GM12878 (cell line): ENCODE data around the gene ITIH6. TPM values are rescaled to one million over a fixed set of nuclear protein-coding genes. Genes with fewer than 3 reads are reported as not detected.

Source experiments
- ATAC-seq: fragments of 200-7000 bp; cut with Tn5 transposase; 3 replicates; pipeline ENCODE4 v1.9.1; 2020; ENCODE audit warnings: mild to moderate bottlenecking, moderate library complexity
- BruUV-seq: library from RNA; stranded (reverse); fragments of 400-500 nt; replicated peaks from 2 replicates; lab custom pipeline; 2021; lab: Mats Ljungman, UMichigan
- CTCF ChIA-PET: fragments of 300-600 bp; sonication (Branson Sonifier 250); formaldehyde crosslinking; extraction: SDS; loops from one replicate; lab custom pipeline; 2021; ENCODE audit warnings: inconsistent platforms; lab: Yijun Ruan, JAX
- POLR2A ChIA-PET: fragments of 350-600 bp; formaldehyde crosslinking; extraction: SDS; loops from one replicate; lab custom pipeline; 2021; ENCODE audit warnings: inconsistent platforms; lab: Charles Lee
- RAD21 ChIA-PET: fragments of 300-600 bp; sonication (Branson Sonifier 250); formaldehyde crosslinking; loops from one replicate; lab custom pipeline; 2023; ENCODE audit warnings: antibody characterized with exemption; ENCODE audit not compliant: unreplicated experiment; lab: Charles Lee
- SMC1A ChIA-PET: fragments of 300-600 bp; sonication (Branson Sonifier 250); formaldehyde crosslinking; loops from one replicate; lab custom pipeline; 2023; ENCODE audit not compliant: unreplicated experiment, uncharacterized antibody; lab: Charles Lee
- DNase-seq: peaks from one replicate; pipeline ENCODE4 v3.0.0-alpha.2; 2011; ENCODE audit warnings: low read depth, low spot score
- FAIRE-seq: peaks from 3 replicates; lab custom pipeline; 2011; peaks lifted over from hg19 to GRCh38; lab: Jason Lieb, UNC
- H2AFZ ChIP-seq: 2 replicates; pipeline ENCODE4 v1.6.0; 2011; ENCODE audit warnings: low read depth, low read length, control low read depth; ENCODE audit not compliant: control insufficient read depth
- H3K27ac ChIP-seq: 2 replicates; pipeline ENCODE4 v1.5.1; 2011; ENCODE audit warnings: control low read depth; ENCODE audit not compliant: control insufficient read depth, insufficient read depth
- H3K27me3 ChIP-seq, 2 experiments: replicated peaks in 1 of 2; 2 replicates each; pipeline versions ENCODE4 v1.6.0 to v1.6.1; 2011; ENCODE audit warnings: low read length in 1 of 2; ENCODE audit not compliant: control insufficient read depth in 2 of 2, insufficient read depth in 2 of 2
- H3K36me3 ChIP-seq, 2 experiments: 2 replicates each; pipeline ENCODE4 v1.5.1; 2011; ENCODE audit warnings: low read length in 1 of 2; ENCODE audit not compliant: control insufficient read depth in 2 of 2, insufficient read depth in 2 of 2
- H3K4me1 ChIP-seq: 2 replicates; pipeline ENCODE4 v1.6.1; 2011; ENCODE audit warnings: mild to moderate bottlenecking, low read length, moderate library complexity, mixed read lengths; ENCODE audit not compliant: control insufficient read depth, insufficient read depth
- H3K4me2 ChIP-seq: 2 replicates; pipeline ENCODE4 v1.6.0; 2011; ENCODE audit warnings: control low read depth; ENCODE audit not compliant: control insufficient read depth, insufficient read depth
- H3K4me3 ChIP-seq: fragments of 200-600 bp; sonication (generic); 2 replicates; pipeline ENCODE4 v1.5.1; 2016
- H3K79me2 ChIP-seq: 2 replicates; pipeline ENCODE4 v1.6.0; 2011; ENCODE audit warnings: low read length; ENCODE audit not compliant: control insufficient read depth, insufficient read depth
- H3K9ac ChIP-seq: 2 replicates; pipeline ENCODE4 v1.8.0; 2011; ENCODE audit warnings: low read length, control low read depth, mixed read lengths; ENCODE audit not compliant: control insufficient read depth, insufficient read depth
- H3K9me3 ChIP-seq: replicated peaks from 3 replicates; pipeline ENCODE4 v1.5.1; 2011; ENCODE audit warnings: mild to moderate bottlenecking, low read length; ENCODE audit not compliant: control insufficient read depth, insufficient read depth
- H4K20me1 ChIP-seq: 2 replicates; pipeline ENCODE4 v1.6.0; 2011; ENCODE audit not compliant: control insufficient read depth, insufficient read depth
- BMI1 ChIP-seq: fragments of 450-650 bp; IDR thresholded peaks from 2 replicates; pipeline ENCODE4 v1.6.1; 2016; ENCODE audit warnings: mild to moderate bottlenecking, moderate library complexity, borderline replicate concordance
- EZH2 ChIP-seq: IDR thresholded peaks from 2 replicates; pipeline ENCODE4 v1.6.1; 2012; ENCODE audit warnings: low read depth, mild to moderate bottlenecking, control low read depth, inconsistent platforms, low read length, borderline replicate concordance; ENCODE audit not compliant: control insufficient read depth
- HDGF ChIP-seq: fragments of 450-650 bp; IDR thresholded peaks from 2 replicates; pipeline ENCODE4 v1.6.1; 2016; ENCODE audit warnings: antibody characterized with exemption
- NR2C2 ChIP-seq: IDR thresholded peaks from 2 replicates; pipeline ENCODE4 v1.6.1; 2011; ENCODE audit warnings: borderline replicate concordance, low read depth; ENCODE audit not compliant: control insufficient read depth, insufficient read length
- RELA ChIP-seq: fragments of 450-650 bp; IDR thresholded peaks from 2 replicates; pipeline ENCODE4 v1.8.0; 2014; ENCODE audit warnings: borderline replicate concordance; ENCODE audit not compliant: partially characterized antibody
- RFX5 ChIP-seq: IDR thresholded peaks from 2 replicates; pipeline ENCODE4 v1.6.1; 2011; ENCODE audit warnings: low read depth, low read length, improper control_type of control experiment
- TCF12 ChIP-seq: IDR thresholded peaks from 2 replicates; pipeline ENCODE4 v1.6.1; 2011; ENCODE audit warnings: low read depth, mild to moderate bottlenecking, low read length
- TCF3 ChIP-seq: IDR thresholded peaks from 2 replicates; pipeline ENCODE4 v1.6.1; 2012; ENCODE audit warnings: low read depth, mild to moderate bottlenecking, low read length, borderline replicate concordance; ENCODE audit not compliant: insufficient read depth
- WGBS: methylation state at CpG from one replicate; pipeline ENCODE4 v1.1.6; 2016; ENCODE audit warnings: low lambda C conversion rate; ENCODE audit not compliant: insufficient replicate concordance, insufficient coverage; ENCODE audit errors: missing lambda C conversion rate; 5-methylcytosine and 5-hydroxymethylcytosine counted together
- in situ Hi-C: fragments of 300-500 bp; cut with MboI; formaldehyde crosslinking; loops from 9 replicates; pipeline ENCODE4 v1.14.3; 2018; ENCODE audit warnings: mixed read lengths
- intact Hi-C: fragments of 100-400 bp; cut with micrococcal nuclease; formaldehyde crosslinking; loops from one replicate; pipeline ENCODE4 v1.14.2; 2022; ENCODE audit not compliant: unreplicated experiment
- polyA plus RNA-seq, 11 experiments: library from polyadenylated mRNA; depleted of rRNA in 4 of 11; unstranded in 6 of 11; stranded (reverse) in 5 of 11; fragments of >200 nt; fragmentation: Nextera tagmentation in 4 of 11; fragmentation: Illumina TruSeq in 1 of 11; extraction: Ambion mirVana in 4 of 11; extraction: Trizol in 1 of 11; gene quantifications; 1 replicate in 1 of 11; 2 replicates in 10 of 11; pipeline versions ENCODE4 v1.2.1 to v1.2.3, GENCODE V29; 2011 to 2016; ENCODE audit warnings: inconsistent platforms in 2 of 11, missing spikeins in 2 of 11, low read depth in 1 of 11
- total RNA-seq, 4 experiments: library from RNA; depleted of rRNA in 3 of 4; stranded (reverse); fragments of >200 nt in 3 of 4; fragmentation: Illumina TruSeq in 1 of 4; extraction: Trizol in 1 of 4; gene quantifications; 2 replicates each; pipeline versions ENCODE4 v1.2.1 to v1.2.3, GENCODE V29; 2013 to 2021
- TF ChIP-seq, protein P1 (sequence below): fragments of 450-650 bp; IDR thresholded peaks from 2 replicates; pipeline ENCODE4 v1.6.1; 2018; ENCODE audit warnings: borderline replicate concordance, mild to moderate bottlenecking; ENCODE audit not compliant: partially characterized antibody
- TF ChIP-seq, protein P2 (sequence below): fragments of 450-650 bp; formaldehyde crosslinking; IDR thresholded peaks from 2 replicates; pipeline ENCODE4 v1.4.0; 2022; ENCODE audit warnings: mild to moderate bottlenecking, moderate library complexity
- TF ChIP-seq, protein P3 (sequence below): IDR thresholded peaks from 2 replicates; pipeline ENCODE4 v1.6.1; 2012; ENCODE audit warnings: low read length, inconsistent platforms
- TF ChIP-seq, protein P4 (sequence below), 3 experiments: IDR thresholded peaks in 2 of 3; conservative IDR thresholded peaks in 1 of 3; 2 replicates each; pipeline ENCODE4 v1.5.1; 2011; ENCODE audit warnings: low read depth in 3 of 3, low read length in 3 of 3, mild to moderate bottlenecking in 3 of 3, control low read depth in 2 of 3, moderate library complexity in 2 of 3, inconsistent platforms in 1 of 3, mixed read lengths in 1 of 3; ENCODE audit not compliant: control insufficient read depth in 2 of 3, insufficient read depth in 1 of 3; ENCODE audit errors: extremely low read depth in 1 of 3

Gene ITIH6
- total and polyA plus RNA-seq, 10 of the 15 experiments (the other 5 are each of a cell fraction or from before 2014, with no cell fraction given) = not detected

- TF ChIP-seq, protein P1, sequence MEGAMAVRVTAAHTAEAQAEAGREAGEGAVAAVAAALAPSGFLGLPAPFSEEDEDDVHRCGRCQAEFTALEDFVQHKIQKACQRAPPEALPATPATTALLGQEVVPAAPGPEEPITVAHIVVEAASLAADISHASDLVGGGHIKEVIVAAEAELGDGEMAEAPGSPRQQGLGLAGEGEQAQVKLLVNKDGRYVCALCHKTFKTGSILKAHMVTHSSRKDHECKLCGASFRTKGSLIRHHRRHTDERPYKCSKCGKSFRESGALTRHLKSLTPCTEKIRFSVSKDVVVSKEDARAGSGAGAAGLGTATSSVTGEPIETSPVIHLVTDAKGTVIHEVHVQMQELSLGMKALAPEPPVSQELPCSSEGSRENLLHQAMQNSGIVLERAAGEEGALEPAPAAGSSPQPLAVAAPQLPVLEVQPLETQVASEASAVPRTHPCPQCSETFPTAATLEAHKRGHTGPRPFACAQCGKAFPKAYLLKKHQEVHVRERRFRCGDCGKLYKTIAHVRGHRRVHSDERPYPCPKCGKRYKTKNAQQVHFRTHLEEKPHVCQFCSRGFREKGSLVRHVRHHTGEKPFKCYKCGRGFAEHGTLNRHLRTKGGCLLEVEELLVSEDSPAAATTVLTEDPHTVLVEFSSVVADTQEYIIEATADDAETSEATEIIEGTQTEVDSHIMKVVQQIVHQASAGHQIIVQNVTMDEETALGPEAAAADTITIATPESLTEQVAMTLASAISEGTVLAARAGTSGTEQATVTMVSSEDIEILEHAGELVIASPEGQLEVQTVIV = no peak
- TF ChIP-seq, protein P2, sequence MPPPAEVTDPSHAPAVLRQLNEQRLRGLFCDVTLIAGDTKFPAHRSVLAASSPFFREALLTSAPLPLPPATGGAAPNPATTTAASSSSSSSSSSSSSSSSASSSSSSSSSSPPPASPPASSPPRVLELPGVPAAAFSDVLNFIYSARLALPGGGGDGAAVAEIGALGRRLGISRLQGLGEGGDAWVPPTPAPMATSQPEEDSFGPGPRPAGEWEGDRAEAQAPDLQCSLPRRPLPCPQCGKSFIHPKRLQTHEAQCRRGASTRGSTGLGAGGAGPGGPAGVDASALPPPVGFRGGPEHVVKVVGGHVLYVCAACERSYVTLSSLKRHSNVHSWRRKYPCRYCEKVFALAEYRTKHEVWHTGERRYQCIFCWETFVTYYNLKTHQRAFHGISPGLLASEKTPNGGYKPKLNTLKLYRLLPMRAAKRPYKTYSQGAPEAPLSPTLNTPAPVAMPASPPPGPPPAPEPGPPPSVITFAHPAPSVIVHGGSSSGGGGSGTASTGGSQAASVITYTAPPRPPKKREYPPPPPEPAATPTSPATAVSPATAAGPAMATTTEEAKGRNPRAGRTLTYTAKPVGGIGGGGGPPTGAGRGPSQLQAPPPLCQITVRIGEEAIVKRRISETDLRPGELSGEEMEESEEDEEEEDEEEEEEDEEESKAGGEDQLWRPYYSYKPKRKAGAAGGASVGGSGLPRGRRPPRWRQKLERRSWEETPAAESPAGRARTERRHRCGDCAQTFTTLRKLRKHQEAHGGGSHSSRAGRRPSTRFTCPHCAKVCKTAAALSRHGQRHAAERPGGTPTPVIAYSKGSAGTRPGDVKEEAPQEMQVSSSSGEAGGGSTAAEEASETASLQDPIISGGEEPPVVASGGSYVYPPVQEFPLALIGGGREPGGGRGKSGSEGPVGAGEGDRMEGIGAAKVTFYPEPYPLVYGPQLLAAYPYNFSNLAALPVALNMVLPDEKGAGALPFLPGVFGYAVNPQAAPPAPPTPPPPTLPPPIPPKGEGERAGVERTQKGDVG (CRISPR knock-in tag) = no peak
- no peak for TF ChIP-seq TCF3
Measured at GRCh38 chrX:54821310-54821709, 23.3 kb upstream of the ITIH6 start (continued).

- no peak overlapping the region for H3K27ac ChIP-seq
- no peaks in the 10 kb centered on the region for H3K27me3 ChIP-seq
- in situ Hi-C loops (no loop called here), intact Hi-C loops (no loop called here)
- H3K79me2 ChIP-seq = no peaks in the 10 kb centered on the region
- no peak overlapping the region for H3K4me2 ChIP-seq
- no peak overlapping the region for H2AFZ ChIP-seq
- no TSS peak for BruUV-seq
- H4K20me1 ChIP-seq = no peaks in the 10 kb centered on the region
- no peak overlapping the region for H3K4me3 ChIP-seq
- DNase-seq = no peak
- H3K9me3 ChIP-seq = no peaks in the 10 kb centered on the region
- CTCF ChIA-PET = no interaction called here
- SMC1A ChIA-PET = no interaction called here
- RAD21 ChIA-PET = no interaction called here
- WGBS = 36% methylated on average over 6 of the region's 7 CpGs
- no peak for ATAC-seq
- no peak overlapping the region for H3K9ac ChIP-seq
- no peaks in the 10 kb centered on the region for H3K4me1 ChIP-seq
- no peak for FAIRE-seq
- POLR2A ChIA-PET = no interaction called here
- no peaks in the 10 kb centered on the region for H3K36me3 ChIP-seq
- no peak for TF ChIP-seq RELA
- no peak for TF ChIP-seq RFX5
- TF ChIP-seq EZH2 = no peak
- TF ChIP-seq, protein P3, sequence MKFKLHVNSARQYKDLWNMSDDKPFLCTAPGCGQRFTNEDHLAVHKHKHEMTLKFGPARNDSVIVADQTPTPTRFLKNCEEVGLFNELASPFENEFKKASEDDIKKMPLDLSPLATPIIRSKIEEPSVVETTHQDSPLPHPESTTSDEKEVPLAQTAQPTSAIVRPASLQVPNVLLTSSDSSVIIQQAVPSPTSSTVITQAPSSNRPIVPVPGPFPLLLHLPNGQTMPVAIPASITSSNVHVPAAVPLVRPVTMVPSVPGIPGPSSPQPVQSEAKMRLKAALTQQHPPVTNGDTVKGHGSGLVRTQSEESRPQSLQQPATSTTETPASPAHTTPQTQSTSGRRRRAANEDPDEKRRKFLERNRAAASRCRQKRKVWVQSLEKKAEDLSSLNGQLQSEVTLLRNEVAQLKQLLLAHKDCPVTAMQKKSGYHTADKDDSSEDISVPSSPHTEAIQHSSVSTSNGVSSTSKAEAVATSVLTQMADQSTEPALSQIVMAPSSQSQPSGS = no peak
- TF ChIP-seq, protein P4, sequence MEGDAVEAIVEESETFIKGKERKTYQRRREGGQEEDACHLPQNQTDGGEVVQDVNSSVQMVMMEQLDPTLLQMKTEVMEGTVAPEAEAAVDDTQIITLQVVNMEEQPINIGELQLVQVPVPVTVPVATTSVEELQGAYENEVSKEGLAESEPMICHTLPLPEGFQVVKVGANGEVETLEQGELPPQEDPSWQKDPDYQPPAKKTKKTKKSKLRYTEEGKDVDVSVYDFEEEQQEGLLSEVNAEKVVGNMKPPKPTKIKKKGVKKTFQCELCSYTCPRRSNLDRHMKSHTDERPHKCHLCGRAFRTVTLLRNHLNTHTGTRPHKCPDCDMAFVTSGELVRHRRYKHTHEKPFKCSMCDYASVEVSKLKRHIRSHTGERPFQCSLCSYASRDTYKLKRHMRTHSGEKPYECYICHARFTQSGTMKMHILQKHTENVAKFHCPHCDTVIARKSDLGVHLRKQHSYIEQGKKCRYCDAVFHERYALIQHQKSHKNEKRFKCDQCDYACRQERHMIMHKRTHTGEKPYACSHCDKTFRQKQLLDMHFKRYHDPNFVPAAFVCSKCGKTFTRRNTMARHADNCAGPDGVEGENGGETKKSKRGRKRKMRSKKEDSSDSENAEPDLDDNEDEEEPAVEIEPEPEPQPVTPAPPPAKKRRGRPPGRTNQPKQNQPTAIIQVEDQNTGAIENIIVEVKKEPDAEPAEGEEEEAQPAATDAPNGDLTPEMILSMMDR (IDR thresholded peaks at IDR 0.05 in 2 of 3, conservative IDR thresholded peaks at IDR 0.05 in 1 of 3; ENCODE audit: control insufficient read depth in 2 of 3, extremely low read depth in 1 of 3, insufficient read depth in 1 of 3, low read depth in 3 of 3, low read length in 3 of 3) = no peak
- TF ChIP-seq HDGF = no peak
- no peak for TF ChIP-seq TCF12
- TF ChIP-seq BMI1 = no peak
- no peak for TF ChIP-seq NR2C2
Measured at GRCh38 chrX:54820737-54821136, 22.7 kb upstream of the ITIH6 start.
